Epithelial cell of esophagus (primary cell): ENCODE measurements around the gene CNTN1.
A peak's percentile ranks its signal among the peaks of the same experiment; 100 is the strongest.
"Not testable (repeated sequence)": the region's sequence is repeated elsewhere in the genome, so short reads cannot be mapped to it uniquely, and the experiment has no call there.

ENCODE experiments used
- DNase-seq: peaks from one replicate; pipeline ENCODE4 v3.0.0; 2010; ENCODE audit warnings: low read depth
- H3K4me3 ChIP-seq: 2 replicates; pipeline ENCODE4 v1.5.1; 2011; ENCODE audit warnings: mild to moderate bottlenecking, low read length, control low read depth
- TF ChIP-seq, protein P1 (sequence below): IDR thresholded peaks from 2 replicates; pipeline ENCODE4 v1.5.1; 2011; ENCODE audit warnings: low read depth, mild to moderate bottlenecking, low read length, control low read depth, inconsistent platforms; ENCODE audit not compliant: insufficient read depth; ENCODE audit errors: missing control alignments

Gene CNTN1

DNA sequence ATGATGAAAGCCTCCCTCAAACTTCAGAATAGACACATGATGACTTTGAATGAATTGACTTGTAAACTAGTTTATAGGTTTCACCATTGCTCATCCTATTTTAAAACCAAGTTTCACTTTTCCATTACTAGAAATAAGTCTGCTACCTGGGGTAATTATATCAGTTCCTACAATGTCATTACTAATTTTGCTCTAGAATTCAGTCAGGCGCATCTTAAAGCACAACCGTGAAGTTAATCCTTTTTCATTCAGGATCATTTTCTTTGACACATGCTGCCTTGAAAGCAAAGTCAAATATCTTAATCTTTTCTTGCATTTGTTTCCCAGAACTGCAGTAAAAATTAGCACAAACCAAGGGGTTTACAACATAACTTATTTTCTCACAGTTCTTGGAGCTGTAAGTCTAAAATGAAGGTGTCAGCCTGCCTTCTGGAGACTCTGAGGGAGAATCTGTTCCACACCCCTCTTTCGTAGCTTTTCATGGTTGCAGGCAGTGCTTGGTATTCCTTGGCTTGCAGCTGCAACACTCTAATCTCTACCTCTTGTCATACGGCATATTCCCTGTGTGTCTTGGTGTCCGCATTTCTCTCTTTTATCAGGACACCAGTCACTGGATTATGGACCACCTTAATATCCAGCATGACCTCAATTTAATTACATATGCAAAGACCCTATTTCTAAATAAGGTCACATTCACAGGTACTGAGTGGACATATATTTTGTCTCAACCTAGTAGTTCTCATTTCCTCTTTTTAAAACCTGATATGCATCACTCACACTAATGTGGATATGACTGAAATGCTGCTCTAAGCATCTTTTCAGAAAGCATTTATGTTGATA, 381.6 kb downstream of the CNTN1 start:
- no peak overlapping the region for H3K4me3 ChIP-seq
- DNase-seq, result no peak
- TF ChIP-seq, protein P1, sequence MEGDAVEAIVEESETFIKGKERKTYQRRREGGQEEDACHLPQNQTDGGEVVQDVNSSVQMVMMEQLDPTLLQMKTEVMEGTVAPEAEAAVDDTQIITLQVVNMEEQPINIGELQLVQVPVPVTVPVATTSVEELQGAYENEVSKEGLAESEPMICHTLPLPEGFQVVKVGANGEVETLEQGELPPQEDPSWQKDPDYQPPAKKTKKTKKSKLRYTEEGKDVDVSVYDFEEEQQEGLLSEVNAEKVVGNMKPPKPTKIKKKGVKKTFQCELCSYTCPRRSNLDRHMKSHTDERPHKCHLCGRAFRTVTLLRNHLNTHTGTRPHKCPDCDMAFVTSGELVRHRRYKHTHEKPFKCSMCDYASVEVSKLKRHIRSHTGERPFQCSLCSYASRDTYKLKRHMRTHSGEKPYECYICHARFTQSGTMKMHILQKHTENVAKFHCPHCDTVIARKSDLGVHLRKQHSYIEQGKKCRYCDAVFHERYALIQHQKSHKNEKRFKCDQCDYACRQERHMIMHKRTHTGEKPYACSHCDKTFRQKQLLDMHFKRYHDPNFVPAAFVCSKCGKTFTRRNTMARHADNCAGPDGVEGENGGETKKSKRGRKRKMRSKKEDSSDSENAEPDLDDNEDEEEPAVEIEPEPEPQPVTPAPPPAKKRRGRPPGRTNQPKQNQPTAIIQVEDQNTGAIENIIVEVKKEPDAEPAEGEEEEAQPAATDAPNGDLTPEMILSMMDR, result no peak

DNA sequence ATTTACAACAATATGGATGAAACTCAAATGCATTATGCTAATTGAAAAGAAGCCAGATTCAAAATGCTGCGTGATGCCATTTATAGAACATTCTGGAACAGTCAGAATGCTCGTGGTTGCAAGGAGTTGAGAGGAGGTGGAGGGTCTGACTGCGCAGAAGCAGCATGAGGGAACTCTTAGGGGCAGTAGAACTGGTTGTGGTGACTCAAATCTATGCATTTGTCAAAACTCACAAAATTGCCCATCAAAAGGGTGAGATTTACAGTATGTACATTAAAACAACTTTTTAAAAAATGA, 382.2 kb downstream of the CNTN1 start:
- no peak for DNase-seq
- H3K4me3 ChIP-seq, result no peak overlapping the region
- TF ChIP-seq, protein P1, result no peak

DNA sequence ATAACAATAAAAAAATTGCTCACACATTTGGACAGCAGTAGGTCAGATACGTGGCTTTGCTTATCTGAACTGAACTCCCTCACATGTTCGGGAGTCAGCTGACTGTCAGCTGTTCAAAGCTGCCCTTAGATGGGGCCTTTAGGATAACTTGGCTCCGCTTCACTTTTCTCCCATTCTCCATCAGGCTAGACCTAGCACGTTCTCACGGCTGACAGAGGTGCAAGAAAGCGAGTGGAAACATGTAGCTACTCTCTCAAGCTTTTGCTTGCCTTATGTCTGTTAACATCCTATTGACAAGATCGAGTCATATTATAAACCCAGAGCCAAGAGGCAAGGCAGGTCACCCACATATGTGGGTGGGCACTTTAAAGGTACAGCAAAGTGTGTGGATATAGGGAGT, 383.9 kb downstream of the CNTN1 start:
- H3K4me3 ChIP-seq, result no peak overlapping the region
- DNase-seq, result peak; percentile 86
- TF ChIP-seq, protein P1, result no peak

DNA sequence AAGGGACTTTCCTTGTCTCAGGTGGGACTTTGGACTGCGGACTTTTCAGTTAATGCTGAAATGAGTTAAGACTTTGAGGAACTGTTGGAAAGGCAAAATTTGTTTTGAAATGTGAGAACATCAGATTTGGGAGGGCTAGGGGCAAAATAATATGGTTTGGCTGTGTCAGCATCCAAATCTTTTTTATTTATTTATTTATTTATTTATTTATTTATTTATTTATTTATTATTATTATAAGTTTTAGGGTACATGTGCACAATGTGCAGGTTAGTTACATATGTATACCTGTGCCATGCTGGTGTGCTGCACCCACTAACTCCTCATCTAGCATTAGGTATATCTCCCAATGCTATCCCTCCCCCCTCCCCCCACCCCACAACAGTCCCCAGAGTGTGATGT, 389.0 kb downstream of the CNTN1 start:
- DNase-seq, result not testable (repeated sequence)

DNA sequence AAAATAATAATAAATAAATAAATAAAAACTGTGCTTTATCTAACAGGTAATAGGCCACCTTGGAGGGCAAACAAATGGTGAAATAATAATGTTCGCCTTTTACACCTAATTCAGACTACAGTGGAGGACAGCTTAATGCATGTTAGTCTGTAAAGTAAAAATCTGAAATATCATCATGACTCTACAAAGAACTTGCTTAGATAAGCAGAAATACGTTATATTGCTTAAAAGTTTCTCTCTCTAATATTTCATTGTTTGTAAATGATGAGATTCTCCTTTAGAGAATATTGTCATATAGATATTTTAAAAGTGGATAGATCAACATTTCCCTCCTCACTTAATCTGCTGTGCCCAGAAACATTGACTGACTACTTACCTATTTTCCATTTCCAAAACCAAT, 397.2 kb downstream of the CNTN1 start:
- TF ChIP-seq, protein P1, result no peak
- no peak for DNase-seq
- no peak overlapping the region for H3K4me3 ChIP-seq

More for the DNA sequence above, 389.0 kb downstream of the CNTN1 start:
- not testable (repeated sequence) for H3K4me3 ChIP-seq

DNA sequence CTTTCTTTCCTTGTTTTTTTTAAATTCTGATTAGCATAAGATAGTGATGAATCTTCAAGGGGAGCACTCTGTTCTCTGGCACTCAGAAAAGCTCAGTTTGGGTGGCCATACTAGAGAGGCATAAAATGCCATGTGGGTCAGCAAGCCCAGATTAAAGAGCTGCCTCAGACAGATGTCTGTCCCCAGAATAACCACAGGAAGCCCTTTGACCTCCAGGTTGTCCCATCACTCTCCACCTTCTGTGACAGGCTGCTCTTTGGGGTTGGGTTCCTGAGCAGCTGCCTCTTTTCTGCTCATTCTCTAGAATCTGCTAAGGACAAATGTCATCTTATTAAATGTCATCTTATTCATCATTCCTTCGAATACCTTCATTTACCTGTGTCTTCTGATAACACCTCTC, 399.9 kb downstream of the CNTN1 start:
- TF ChIP-seq, protein P1, result no peak
- DNase-seq, result no peak
- no peak overlapping the region for H3K4me3 ChIP-seq

DNA sequence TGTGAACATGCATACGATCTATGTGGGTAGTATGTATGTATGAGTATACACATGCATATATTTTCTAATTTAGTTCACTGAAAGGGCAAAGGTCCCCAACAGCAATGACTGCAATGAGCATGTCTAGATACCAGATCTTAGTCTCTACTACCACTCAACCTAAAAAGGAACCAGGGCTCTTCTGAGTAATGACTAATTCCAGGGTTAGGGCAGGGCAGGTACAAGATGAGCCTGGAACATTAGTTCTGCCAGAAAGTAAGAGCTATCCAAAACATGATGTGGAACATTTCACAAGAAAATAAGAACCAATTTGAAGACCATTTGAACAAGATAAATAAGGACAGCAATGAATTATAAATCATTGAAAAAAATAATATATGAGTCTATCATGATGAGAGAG, 404.6 kb downstream of the CNTN1 start:
- TF ChIP-seq, protein P1, result no peak
- no peak for DNase-seq
- no peak overlapping the region for H3K4me3 ChIP-seq
